Measurements from ENCODE around the gene HIGD1C. TPM values are rescaled to one million over a fixed set of nuclear protein-coding genes. Genes with fewer than 3 reads are reported as not detected.

HIGD1C gene
- total RNA-seq, 2 donors from 2014 or later: not detected

- Histone ChIP-seq H3K9me3 (no peaks in the 10 kb centered on the region), H3K4me1 (replicated peaks) (no peaks in the 10 kb centered on the region), H3K36me3 (no peaks in the 10 kb centered on the region), H3K27ac (no peak overlapping the region), H3K4me3 (no peak overlapping the region), H3K27me3 (replicated peaks; ENCODE audit: insufficient read depth) (no peaks in the 10 kb centered on the region)
- TF ChIP-seq POLR2A (IDR thresholded peaks at IDR 0.05) (no peak), POLR2AphosphoS5 (IDR thresholded peaks at IDR 0.05) (no peak)
- TF ChIP-seq, protein P1, sequence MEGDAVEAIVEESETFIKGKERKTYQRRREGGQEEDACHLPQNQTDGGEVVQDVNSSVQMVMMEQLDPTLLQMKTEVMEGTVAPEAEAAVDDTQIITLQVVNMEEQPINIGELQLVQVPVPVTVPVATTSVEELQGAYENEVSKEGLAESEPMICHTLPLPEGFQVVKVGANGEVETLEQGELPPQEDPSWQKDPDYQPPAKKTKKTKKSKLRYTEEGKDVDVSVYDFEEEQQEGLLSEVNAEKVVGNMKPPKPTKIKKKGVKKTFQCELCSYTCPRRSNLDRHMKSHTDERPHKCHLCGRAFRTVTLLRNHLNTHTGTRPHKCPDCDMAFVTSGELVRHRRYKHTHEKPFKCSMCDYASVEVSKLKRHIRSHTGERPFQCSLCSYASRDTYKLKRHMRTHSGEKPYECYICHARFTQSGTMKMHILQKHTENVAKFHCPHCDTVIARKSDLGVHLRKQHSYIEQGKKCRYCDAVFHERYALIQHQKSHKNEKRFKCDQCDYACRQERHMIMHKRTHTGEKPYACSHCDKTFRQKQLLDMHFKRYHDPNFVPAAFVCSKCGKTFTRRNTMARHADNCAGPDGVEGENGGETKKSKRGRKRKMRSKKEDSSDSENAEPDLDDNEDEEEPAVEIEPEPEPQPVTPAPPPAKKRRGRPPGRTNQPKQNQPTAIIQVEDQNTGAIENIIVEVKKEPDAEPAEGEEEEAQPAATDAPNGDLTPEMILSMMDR (IDR thresholded peaks at IDR 0.05): no peak
- intact Hi-C loops (cut with DNase I): no loop called here
- 86% methylated on average over 1 of the region's 1 CpG for WGBS
- DNase-seq (ENCODE audit: low spot score): no peak
Observed at GRCh38 chr12:50937653-50938052, 14.7 kb upstream of the HIGD1C start.

GRCh38 chr12:50947933-50948626 lies 4.3 kb upstream of the HIGD1C start:
- Histone ChIP-seq H3K9me3 (no peaks in the 10 kb centered on the region), H3K36me3 (no peaks in the 10 kb centered on the region), H3K27me3 (replicated peaks; ENCODE audit: insufficient read depth) (no peaks in the 10 kb centered on the region), H3K4me3 (no peak overlapping the region), H3K27ac (no peak overlapping the region), H3K4me1 (replicated peaks) (no peaks in the 10 kb centered on the region)
- no peak for DNase-seq (ENCODE audit: low spot score)
- intact Hi-C loops (cut with DNase I): no loop called here
- 92% methylated on average over 3 of the region's 3 CpGs for WGBS
- TF ChIP-seq POLR2A (IDR thresholded peaks at IDR 0.05) (no peak), POLR2AphosphoS5 (IDR thresholded peaks at IDR 0.05) (no peak)

DNA sequence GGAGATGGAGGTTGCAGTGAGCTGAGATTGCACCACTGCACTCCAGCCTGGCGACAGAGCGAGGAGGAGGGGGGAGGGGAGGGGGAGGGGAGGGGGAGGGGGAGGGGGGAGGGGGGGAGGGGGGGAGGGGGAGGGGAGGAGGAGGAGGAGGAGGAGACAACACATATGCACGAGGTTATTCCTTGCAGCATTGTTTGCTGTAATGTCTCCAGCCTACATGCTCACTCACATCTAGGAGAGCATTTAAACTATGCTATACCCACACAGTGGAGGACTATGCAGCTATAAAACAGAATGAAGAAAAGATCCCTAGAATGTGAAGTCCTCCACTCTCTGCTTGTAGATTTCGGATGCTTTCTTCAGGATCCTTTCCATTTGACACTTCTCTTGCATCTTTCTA lies 3.5 kb upstream of the HIGD1C start:
- intact Hi-C loops (cut with DNase I): no loop called here

GRCh38 chr12:50949801-50950302 lies 2.5 kb upstream of the HIGD1C start:
- Histone ChIP-seq H3K27ac (no peak overlapping the region), H3K4me1 (replicated peaks) (no peaks in the 10 kb centered on the region), H3K36me3 (no peaks in the 10 kb centered on the region), H3K9me3 (no peaks in the 10 kb centered on the region), H3K27me3 (replicated peaks; ENCODE audit: insufficient read depth) (no peaks in the 10 kb centered on the region), H3K4me3 (no peak overlapping the region)
- no peak for TF ChIP-seq POLR2A (IDR thresholded peaks at IDR 0.05)
- TF ChIP-seq, protein P1 (IDR thresholded peaks at IDR 0.05): no peak
- TF ChIP-seq POLR2AphosphoS5 (IDR thresholded peaks at IDR 0.05): no peak
- intact Hi-C loops (cut with DNase I): no loop called here
- no peak for DNase-seq (ENCODE audit: low spot score)
- WGBS: 80% methylated on average over 4 of the region's 4 CpGs

More for the DNA sequence above, 3.5 kb upstream of the HIGD1C start:
- Histone ChIP-seq H3K36me3 (no peaks in the 10 kb centered on the region), H3K4me1 (replicated peaks) (no peaks in the 10 kb centered on the region), H3K27me3 (replicated peaks; ENCODE audit: insufficient read depth) (no peaks in the 10 kb centered on the region), H3K27ac (no peak overlapping the region), H3K9me3 (no peaks in the 10 kb centered on the region), H3K4me3 (no peak overlapping the region)
- TF ChIP-seq, protein P1 (IDR thresholded peaks at IDR 0.05): no peak
- TF ChIP-seq POLR2A (IDR thresholded peaks at IDR 0.05) (no peak), POLR2AphosphoS5 (IDR thresholded peaks at IDR 0.05) (no peak)
- 49% methylated on average over 2 of the region's 4 CpGs for WGBS
- DNase-seq (ENCODE audit: low spot score): no peak

- H3K4me3 ChIP-seq: no peak overlapping the region
- WGBS: 92% methylated on average over 2 of the region's 2 CpGs
- DNase-seq (ENCODE audit: low spot score): no peak
- H3K27me3 ChIP-seq (replicated peaks; ENCODE audit: insufficient read depth): no peaks in the 10 kb centered on the region
- no peaks in the 10 kb centered on the region for H3K36me3 ChIP-seq
- intact Hi-C loops (cut with DNase I): no loop called here
- TF ChIP-seq POLR2AphosphoS5 (IDR thresholded peaks at IDR 0.05) (no peak), POLR2A (IDR thresholded peaks at IDR 0.05) (no peak)
- TF ChIP-seq, protein P1 (IDR thresholded peaks at IDR 0.05): no peak
- no peaks in the 10 kb centered on the region for H3K4me1 ChIP-seq (replicated peaks)
- H3K27ac ChIP-seq: no peak overlapping the region
- H3K9me3 ChIP-seq: no peaks in the 10 kb centered on the region
Observed at GRCh38 chr12:50951112-50951511, 1.2 kb upstream of the HIGD1C start.
